PC-9 (cell line): ENCODE measurements around the gene BZW2. TPM values are rescaled to one million over a fixed set of nuclear protein-coding genes. Genes with fewer than 3 reads are reported as not detected.

Experiments
- Bru-seq: library from RNA; stranded (reverse); fragments of 400-500 nt; gene quantifications from one replicate; lab custom pipeline; 2021; lab: Mats Ljungman, UMichigan
- BruChase-seq, 2 experiments: library from RNA; stranded (reverse); fragments of 400-500 nt; gene quantifications; one replicate each; lab custom pipeline; 2021; lab: Mats Ljungman, UMichigan
- BruUV-seq: library from RNA; stranded (reverse); fragments of 400-500 nt; replicated peaks from 2 replicates; lab custom pipeline; 2021; lab: Mats Ljungman, UMichigan
- CTCF ChIA-PET: fragments of 300-600 bp; sonication (Branson Sonifier 250); formaldehyde crosslinking; loops from one replicate; lab custom pipeline; 2022; ENCODE audit warnings: antibody characterized with exemption; lab: Charles Lee
- POLR2A ChIA-PET: fragments of 300-600 bp; sonication (Branson Sonifier 250); formaldehyde crosslinking; loops from one replicate; lab custom pipeline; 2022; ENCODE audit warnings: antibody characterized with exemption; ENCODE audit not compliant: unreplicated experiment; lab: Charles Lee
- DNase-seq, 2 experiments: peaks; one replicate each; pipeline versions ENCODE4 v3.0.0 to v3.0.0-alpha.2; 2015 to 2022; ENCODE audit warnings: mixed read lengths in 1 of 2
- H2AFZ ChIP-seq: fragments of 200-600 bp; sonication (generic); 2 replicates; pipeline ENCODE4 v1.8.1; 2017; ENCODE audit warnings: antibody characterized with exemption
- H3F3A ChIP-seq: fragments of 200-600 bp; sonication (generic); 2 replicates; pipeline ENCODE4 v1.8.1; 2017; ENCODE audit warnings: antibody characterized with exemption, mild to moderate bottlenecking, low read depth; ENCODE audit not compliant: insufficient read depth
- H3K27ac ChIP-seq: fragments of 200-600 bp; sonication (generic); 2 replicates; pipeline ENCODE4 v1.6.1; 2016; ENCODE audit warnings: mixed run types
- H3K27me3 ChIP-seq: fragments of 200-600 bp; sonication (generic); 2 replicates; pipeline ENCODE4 v1.6.1; 2016; ENCODE audit warnings: low read depth, mixed run types; ENCODE audit not compliant: insufficient read depth
- H3K36me3 ChIP-seq: fragments of 200-600 bp; sonication (generic); 2 replicates; pipeline ENCODE4 v1.6.1; 2016; ENCODE audit warnings: low read depth, mixed run types
- H3K4me1 ChIP-seq: fragments of 200-600 bp; sonication (generic); replicated peaks from 2 replicates; pipeline ENCODE4 v1.6.1; 2016; ENCODE audit warnings: mixed run types; ENCODE audit not compliant: insufficient read depth
- H3K4me2 ChIP-seq: fragments of 200-600 bp; sonication (generic); 2 replicates; pipeline ENCODE4 v1.6.1; 2017; ENCODE audit warnings: mixed run types
- H3K4me3 ChIP-seq: fragments of 200-600 bp; sonication (generic); 2 replicates; pipeline ENCODE4 v1.6.1; 2016; ENCODE audit warnings: mixed run types
- H3K79me2 ChIP-seq: fragments of 200-600 bp; sonication (generic); 2 replicates; pipeline ENCODE4 v1.6.1; 2017; ENCODE audit warnings: low read depth, mixed run types
- H3K9me2 ChIP-seq: fragments of 200-600 bp; sonication (generic); 2 replicates; pipeline ENCODE4 v1.8.1; 2017; ENCODE audit warnings: mild to moderate bottlenecking; ENCODE audit not compliant: insufficient read depth
- H3K9me3 ChIP-seq: fragments of 200-600 bp; sonication (generic); 2 replicates; pipeline ENCODE4 v1.8.1; 2016; ENCODE audit warnings: low read depth; ENCODE audit not compliant: insufficient read depth
- H4K20me1 ChIP-seq: fragments of 200-600 bp; sonication (generic); 2 replicates; pipeline ENCODE4 v1.8.1; 2017; ENCODE audit not compliant: insufficient read depth
- EZH2 ChIP-seq: fragments of 200-600 bp; sonication (generic); IDR thresholded peaks from 2 replicates; pipeline ENCODE4 v1.8.0; 2017; ENCODE audit warnings: antibody characterized with exemption, low read depth
- intact Hi-C: fragments of 100-400 bp; cut with micrococcal nuclease; formaldehyde crosslinking; loops from one replicate; pipeline ENCODE4 v1.10.0; 2022; ENCODE audit not compliant: unreplicated experiment
- long read RNA-seq: library from polyadenylated mRNA; stranded (forward); transcript quantifications from one replicate; pipeline ENCODE4 v2.0.0, GENCODE V29; 2022
- total RNA-seq: library from RNA; stranded (reverse); gene quantifications from 2 replicates; pipeline ENCODE4 v1.2.3, GENCODE V29; 2021
- TF ChIP-seq, protein P1 (sequence below): fragments of 200-600 bp; sonication (generic); conservative IDR thresholded peaks from 2 replicates; pipeline ENCODE4 v1.6.1; 2017; ENCODE audit warnings: mixed run types, antibody characterized with exemption, mild to moderate bottlenecking, moderate library complexity

Gene BZW2
- total RNA-seq = 93.7 and 102 TPM in 2 replicates
- percentile 95 among the genes with signal in this experiment for Bru-seq, nascent RNA
- percentile 86 among the genes with signal in this experiment for BruChase-seq, experiment 1, labeled RNA remaining after a 2-hour chase
- percentile 81 among the genes with signal in this experiment for BruChase-seq, experiment 2, labeled RNA remaining after a 6-hour chase
- long read RNA-seq, transcript BZW2-201 (12 exons, 1,860 nt) = major isoform, 128 of 187 reads
- long read RNA-seq, transcript BZW2-207 (12 exons, 1,862 nt) = minor isoform, 39 of 187 reads
- long read RNA-seq, partial matches to known transcripts = 5 of 187 reads
- long read RNA-seq, other reads (novel, unspliced or antisense) = 10 of 187 reads

DNA sequence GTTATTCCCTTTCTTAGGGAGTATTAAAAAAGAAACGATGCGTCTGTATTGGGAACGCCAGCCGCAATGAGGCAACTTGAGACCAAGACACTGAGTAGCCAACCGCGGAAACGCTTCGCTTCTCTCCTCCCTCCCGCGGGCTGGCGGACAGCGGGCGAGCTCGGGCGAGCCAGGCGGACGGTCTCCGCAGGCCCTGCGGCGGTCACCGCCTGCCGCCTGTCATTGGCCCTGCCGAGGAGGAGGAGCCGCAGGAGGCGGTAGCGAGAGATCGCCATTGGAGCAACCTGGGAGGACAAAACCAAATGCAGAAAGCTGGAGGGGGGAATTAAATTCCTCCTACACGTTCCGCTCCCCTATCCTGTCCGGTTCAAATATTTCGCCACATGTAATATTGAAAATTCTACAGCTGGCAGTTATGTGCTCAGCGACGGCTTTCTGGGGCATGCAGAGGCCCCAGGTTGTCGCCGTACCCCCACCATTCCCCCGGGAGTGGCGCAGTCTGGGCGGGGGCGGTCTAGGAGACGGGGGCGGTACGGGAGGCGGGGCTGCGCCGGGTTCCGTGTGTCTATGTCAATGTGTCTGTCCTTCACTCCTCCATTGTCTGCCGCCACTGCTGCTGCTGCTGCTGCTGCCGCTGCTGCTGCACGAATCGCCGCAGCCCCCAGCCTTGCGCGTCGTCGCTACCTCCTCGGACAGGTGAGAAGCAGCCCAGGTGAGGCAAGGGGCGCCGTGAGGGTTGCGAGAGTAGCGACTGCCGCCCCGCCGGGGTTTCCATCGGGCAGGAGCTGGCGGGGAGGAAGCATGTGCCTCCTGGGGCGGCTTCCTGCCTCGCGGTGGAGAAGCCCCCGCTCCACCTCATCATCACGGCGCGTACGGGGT lies at the start of gene BZW2, which contains the start of gene ANKMY2:
Gene BZW2 (plus strand): TSS at position 589 of the 879 bp plus-strand sequence. CDS start 19,263 bp downstream, outside the sequence.
Gene ANKMY2 (minus strand): TSS at position 162 of the 879 bp plus-strand sequence. CDS start 181 bp downstream, outside the sequence.
- Histone ChIP-seq H3K36me3 (peaks cover 23% of the 10 kb centered on the region), H3F3A (peaks cover 14% of the 10 kb centered on the region; the same call in 1 of the 2 replicates), H3K79me2 (peaks cover 79% of the 10 kb centered on the region), H3K27me3 (no peaks in the 10 kb centered on the region), H3K4me3 (peak within 1 kb of the TSS; percentile 77), H3K4me2 (peak within 1 kb of the TSS; percentile 85), H2AFZ (peak within 1 kb of the TSS; percentile 98), H3K27ac (peak within 1 kb of the TSS; percentile 82), H3K4me1 (peaks cover 51% of the 10 kb centered on the region), H3K9me3 (no peaks in the 10 kb centered on the region), H3K9me2 (no peaks in the 10 kb centered on the region), H4K20me1 (peaks cover 15% of the 10 kb centered on the region)
- TF ChIP-seq, protein P1, sequence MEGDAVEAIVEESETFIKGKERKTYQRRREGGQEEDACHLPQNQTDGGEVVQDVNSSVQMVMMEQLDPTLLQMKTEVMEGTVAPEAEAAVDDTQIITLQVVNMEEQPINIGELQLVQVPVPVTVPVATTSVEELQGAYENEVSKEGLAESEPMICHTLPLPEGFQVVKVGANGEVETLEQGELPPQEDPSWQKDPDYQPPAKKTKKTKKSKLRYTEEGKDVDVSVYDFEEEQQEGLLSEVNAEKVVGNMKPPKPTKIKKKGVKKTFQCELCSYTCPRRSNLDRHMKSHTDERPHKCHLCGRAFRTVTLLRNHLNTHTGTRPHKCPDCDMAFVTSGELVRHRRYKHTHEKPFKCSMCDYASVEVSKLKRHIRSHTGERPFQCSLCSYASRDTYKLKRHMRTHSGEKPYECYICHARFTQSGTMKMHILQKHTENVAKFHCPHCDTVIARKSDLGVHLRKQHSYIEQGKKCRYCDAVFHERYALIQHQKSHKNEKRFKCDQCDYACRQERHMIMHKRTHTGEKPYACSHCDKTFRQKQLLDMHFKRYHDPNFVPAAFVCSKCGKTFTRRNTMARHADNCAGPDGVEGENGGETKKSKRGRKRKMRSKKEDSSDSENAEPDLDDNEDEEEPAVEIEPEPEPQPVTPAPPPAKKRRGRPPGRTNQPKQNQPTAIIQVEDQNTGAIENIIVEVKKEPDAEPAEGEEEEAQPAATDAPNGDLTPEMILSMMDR = no peak
- TF ChIP-seq EZH2 = no peak
- POLR2A ChIA-PET = interaction anchor here (0.5 to 2.1 kb wide), 11 partner anchors 14 to 1320 kb away, joined by 3 to 19 read pairs (median 4); no protein-coding TSS in a partner anchor
- CTCF ChIA-PET = no interaction called here
- DNase-seq = peak; percentile 96 to 98
- intact Hi-C loops = loop anchor here (1.0 to 5.0 kb wide), 9 partner anchors 22 to 651 kb away; partner anchors contain the start of genes AGR2, AHR, CRPPA and TSPAN13
- no TSS peak for BruUV-seq

DNA sequence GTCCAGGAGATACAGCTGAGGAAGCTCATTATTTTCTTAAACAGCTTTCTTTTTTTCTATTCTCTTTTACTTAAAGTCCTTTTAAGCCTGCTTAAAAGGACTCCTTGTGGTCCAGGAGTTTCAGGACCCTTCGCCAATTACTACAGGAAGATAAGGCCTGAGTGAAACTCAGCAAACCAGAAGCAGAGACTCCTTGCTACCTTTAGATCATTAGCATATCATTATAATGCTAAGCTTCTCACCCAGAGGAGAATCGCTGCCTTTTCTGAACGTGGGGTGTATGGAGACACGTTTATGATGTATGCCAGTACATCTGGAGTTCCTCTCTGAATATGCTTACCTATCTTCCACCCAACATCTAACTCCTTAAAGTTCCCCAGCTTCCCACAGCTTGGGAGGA lies 48.0 kb upstream of the BZW2 start:
- TF ChIP-seq EZH2 = no peak
- TF ChIP-seq, protein P1 = no peak
- no peaks in the 10 kb centered on the region for H3K9me3 ChIP-seq
- H3K36me3 ChIP-seq = 0 out of 2 replicates have a peak, but pooled peaks cover 10% of the 10 kb centered on the region
- H2AFZ ChIP-seq = no peak overlapping the region
- H3K27me3 ChIP-seq = no peaks in the 10 kb centered on the region
- BruUV-seq = no TSS peak
- ChIA-PET POLR2A (no interaction called here), CTCF (no interaction called here)
- DNase-seq = no peak
- H3K9me2 ChIP-seq = no peaks in the 10 kb centered on the region
- H3K27ac ChIP-seq = no peak overlapping the region
- no peak overlapping the region for H3K4me3 ChIP-seq
- H3K4me1 ChIP-seq = 0 out of 2 replicates have a peak, but pooled peaks cover 3% of the 10 kb centered on the region
- H3F3A ChIP-seq = no peaks in the 10 kb centered on the region
- H3K4me2 ChIP-seq = no peak overlapping the region
- intact Hi-C loops = no loop called here
- no peaks in the 10 kb centered on the region for H3K79me2 ChIP-seq
- no peaks in the 10 kb centered on the region for H4K20me1 ChIP-seq

DNA sequence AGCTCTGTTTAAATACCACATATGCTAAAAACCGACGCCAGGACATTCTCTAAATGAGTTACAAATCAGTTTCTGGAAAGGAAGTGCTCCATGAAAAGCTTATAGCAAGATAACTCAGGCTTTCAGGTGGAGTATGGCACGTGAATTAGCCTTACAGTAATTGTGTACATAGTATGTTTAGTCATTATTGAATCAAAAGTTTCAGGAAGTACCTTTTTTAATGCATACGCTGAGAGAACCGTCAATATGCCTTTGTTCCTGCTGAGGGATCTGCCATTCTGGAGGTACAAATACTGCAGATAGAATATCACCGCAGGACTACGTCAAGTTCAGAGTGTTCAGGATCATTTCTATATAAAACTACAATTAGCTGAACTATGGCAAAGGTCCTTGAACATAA lies 46.1 kb upstream of the BZW2 start:
- no peaks in the 10 kb centered on the region for H3K9me3 ChIP-seq
- TF ChIP-seq, protein P1 = no peak
- no peak for TF ChIP-seq EZH2
- no peaks in the 10 kb centered on the region for H3K27me3 ChIP-seq
- H3K79me2 ChIP-seq = no peaks in the 10 kb centered on the region
- H3K27ac ChIP-seq = no peak overlapping the region
- H4K20me1 ChIP-seq = no peaks in the 10 kb centered on the region
- no peak for DNase-seq
- CTCF ChIA-PET = no interaction called here
- no TSS peak for BruUV-seq
- no peaks in the 10 kb centered on the region for H3K4me1 ChIP-seq
- H2AFZ ChIP-seq = no peak overlapping the region
- POLR2A ChIA-PET = no interaction called here
- H3F3A ChIP-seq = no peaks in the 10 kb centered on the region
- H3K4me3 ChIP-seq = no peak overlapping the region
- intact Hi-C loops = no loop called here
- H3K36me3 ChIP-seq = 0 out of 2 replicates have a peak, but pooled peaks cover 13% of the 10 kb centered on the region
- no peak overlapping the region for H3K4me2 ChIP-seq
- H3K9me2 ChIP-seq = no peaks in the 10 kb centered on the region
